NCI-H526 (cell line): ENCODE measurements around the gene IRAG1.

Source experiments
- DNase-seq, 2 experiments: peaks; one replicate each; lab custom pipeline; 2025; lab: John Stamatoyannopoulos, UW

IRAG1 gene

GRCh38 chr11:10666556-10667520, 26.7 kb downstream of the IRAG1 start:
- DNase-seq: no peak

- DNase-seq: no peak
These were observed 29.1 kb downstream of the IRAG1 start for GRCh38 chr11:10664496-10664895.

- DNase-seq: no peak
These were observed 29.6 kb downstream of the IRAG1 start for GRCh38 chr11:10663990-10664389.

GRCh38 chr11:10663365-10663764, 30.2 kb downstream of the IRAG1 start:
- no peak for DNase-seq

GRCh38 chr11:10660323-10660722, 33.2 kb downstream of the IRAG1 start:
- DNase-seq: no peak

GRCh38 chr11:10659339-10660216, 34.0 kb downstream of the IRAG1 start:
- DNase-seq: no peak

- DNase-seq: no peak
These were observed 34.8 kb downstream of the IRAG1 start for GRCh38 chr11:10658621-10659338.

- DNase-seq: no peak
These were observed 36.0 kb downstream of the IRAG1 start for GRCh38 chr11:10657308-10658271.

GRCh38 chr11:10655943-10656576, 37.5 kb downstream of the IRAG1 start:
- DNase-seq: no peak

GRCh38 chr11:10655227-10655626, 38.3 kb downstream of the IRAG1 start:
- DNase-seq: no peak

- no peak for DNase-seq
These were observed 38.8 kb downstream of the IRAG1 start for GRCh38 chr11:10654811-10655150.

GRCh38 chr11:10653946-10654810, 39.4 kb downstream of the IRAG1 start:
- DNase-seq: peak; percentile 32 to 74

- no peak for DNase-seq
These were observed 40.3 kb downstream of the IRAG1 start for GRCh38 chr11:10653261-10653660.

GRCh38 chr11:10651656-10652361, 41.7 kb downstream of the IRAG1 start:
- DNase-seq: peak in 1 of 2 experiments; percentile 31

- DNase-seq: no peak
These were observed 42.9 kb downstream of the IRAG1 start for GRCh38 chr11:10650630-10651029.

- no peak for DNase-seq
These were observed 43.4 kb downstream of the IRAG1 start for GRCh38 chr11:10650166-10650565.

- no peak for DNase-seq
These were observed 44.7 kb downstream of the IRAG1 start for GRCh38 chr11:10648871-10649270.

GRCh38 chr11:10646681-10647355, 46.7 kb downstream of the IRAG1 start:
- DNase-seq: no peak
